Fibroblast of the aortic adventitia (primary cell): Measurements from ENCODE around the gene ZBTB16. TPM values are rescaled to one million over a fixed set of nuclear protein-coding genes. Genes with fewer than 3 reads are reported as not detected.

Source experiments
- DNase-seq: peaks from one replicate; pipeline ENCODE4 v3.0.0-alpha.2; 2010; ENCODE audit warnings: low read depth
- H3K4me3 ChIP-seq: 2 replicates; pipeline ENCODE4 v1.5.1; 2011; ENCODE audit warnings: low read depth, mild to moderate bottlenecking, control low read depth, low read length, moderate library complexity
- total RNA-seq: library from RNA; depleted of rRNA; stranded (reverse); fragments of >200 nt; gene quantifications from 2 replicates; pipeline ENCODE4 v1.2.3, GENCODE V29; 2012; ENCODE audit warnings: low replicate concordance
- TF ChIP-seq, protein P1 (sequence below): IDR thresholded peaks from 2 replicates; pipeline ENCODE4 v1.5.1; 2011; ENCODE audit warnings: mild to moderate bottlenecking, low read length, control low read depth, inconsistent platforms; ENCODE audit not compliant: insufficient read depth

The ZBTB16 gene
- total RNA-seq, 1 donor: 0.27 TPM

DNA sequence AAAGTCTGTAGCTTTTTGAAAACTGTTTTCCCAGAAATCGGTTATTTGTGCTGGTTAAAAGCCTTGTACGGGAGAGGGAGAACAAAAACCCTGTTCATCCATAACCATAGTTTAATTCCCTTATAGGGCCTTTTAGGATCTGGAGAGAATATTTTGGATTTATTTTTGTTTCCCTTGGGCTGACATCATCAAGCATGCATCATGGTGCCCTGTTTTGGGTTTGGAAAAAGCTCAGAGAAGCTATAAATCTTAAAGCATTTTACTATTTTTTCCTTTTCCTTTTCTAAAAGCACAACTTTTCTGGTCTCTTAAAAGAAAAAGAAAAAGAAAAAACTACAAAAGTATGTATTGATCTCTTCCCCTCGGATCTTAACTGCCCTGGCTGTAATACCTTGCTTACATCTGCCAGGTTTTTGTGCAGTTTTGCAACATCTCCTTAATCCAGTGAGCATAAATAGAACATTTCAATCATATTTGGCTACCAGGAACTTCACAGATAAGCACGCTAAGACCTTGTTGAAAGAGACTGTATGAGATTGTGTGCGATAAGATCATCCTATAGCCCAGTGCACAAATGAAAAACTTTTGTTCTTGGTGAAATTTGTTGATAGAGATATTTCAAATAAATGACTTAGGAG, 88.0 kb downstream of the ZBTB16 start:
- DNase-seq: peak; percentile 23
- TF ChIP-seq, protein P1, sequence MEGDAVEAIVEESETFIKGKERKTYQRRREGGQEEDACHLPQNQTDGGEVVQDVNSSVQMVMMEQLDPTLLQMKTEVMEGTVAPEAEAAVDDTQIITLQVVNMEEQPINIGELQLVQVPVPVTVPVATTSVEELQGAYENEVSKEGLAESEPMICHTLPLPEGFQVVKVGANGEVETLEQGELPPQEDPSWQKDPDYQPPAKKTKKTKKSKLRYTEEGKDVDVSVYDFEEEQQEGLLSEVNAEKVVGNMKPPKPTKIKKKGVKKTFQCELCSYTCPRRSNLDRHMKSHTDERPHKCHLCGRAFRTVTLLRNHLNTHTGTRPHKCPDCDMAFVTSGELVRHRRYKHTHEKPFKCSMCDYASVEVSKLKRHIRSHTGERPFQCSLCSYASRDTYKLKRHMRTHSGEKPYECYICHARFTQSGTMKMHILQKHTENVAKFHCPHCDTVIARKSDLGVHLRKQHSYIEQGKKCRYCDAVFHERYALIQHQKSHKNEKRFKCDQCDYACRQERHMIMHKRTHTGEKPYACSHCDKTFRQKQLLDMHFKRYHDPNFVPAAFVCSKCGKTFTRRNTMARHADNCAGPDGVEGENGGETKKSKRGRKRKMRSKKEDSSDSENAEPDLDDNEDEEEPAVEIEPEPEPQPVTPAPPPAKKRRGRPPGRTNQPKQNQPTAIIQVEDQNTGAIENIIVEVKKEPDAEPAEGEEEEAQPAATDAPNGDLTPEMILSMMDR: no peak
- no peak overlapping the region for H3K4me3 ChIP-seq

DNA sequence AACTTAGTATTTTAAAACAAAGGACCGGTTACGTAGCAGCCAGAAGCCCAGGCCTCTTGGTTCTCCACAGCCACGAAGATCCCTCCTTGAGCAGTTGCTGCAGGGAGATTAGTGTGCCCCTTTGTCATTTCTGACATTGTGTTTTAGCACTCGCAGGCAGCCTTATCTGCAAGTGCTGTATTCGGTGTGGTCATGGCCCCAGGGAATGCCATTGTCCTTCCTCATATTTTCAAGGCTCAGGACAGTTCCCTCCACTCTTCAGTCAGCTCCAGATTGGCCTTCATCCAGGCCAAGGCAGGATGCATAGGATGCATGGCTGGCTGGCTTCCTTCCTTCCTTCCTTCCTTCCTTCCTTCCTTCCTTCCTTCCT, 88.5 kb downstream of the ZBTB16 start:
- H3K4me3 ChIP-seq: no peak overlapping the region
- TF ChIP-seq, protein P1: no peak
- no peak for DNase-seq

GRCh38 chr11:114149689-114150407, 90.3 kb downstream of the ZBTB16 start:
- H3K4me3 ChIP-seq: no peak overlapping the region
- DNase-seq: no peak
- TF ChIP-seq, protein P1: no peak

- no peak overlapping the region for H3K4me3 ChIP-seq
- DNase-seq: no peak
- TF ChIP-seq, protein P1: no peak
Observed at GRCh38 chr11:114150671-114151070, 91.2 kb downstream of the ZBTB16 start.

- no peak for DNase-seq
- no peak overlapping the region for H3K4me3 ChIP-seq
- TF ChIP-seq, protein P1: no peak
Observed at GRCh38 chr11:114151631-114152030, 92.1 kb downstream of the ZBTB16 start.

DNA sequence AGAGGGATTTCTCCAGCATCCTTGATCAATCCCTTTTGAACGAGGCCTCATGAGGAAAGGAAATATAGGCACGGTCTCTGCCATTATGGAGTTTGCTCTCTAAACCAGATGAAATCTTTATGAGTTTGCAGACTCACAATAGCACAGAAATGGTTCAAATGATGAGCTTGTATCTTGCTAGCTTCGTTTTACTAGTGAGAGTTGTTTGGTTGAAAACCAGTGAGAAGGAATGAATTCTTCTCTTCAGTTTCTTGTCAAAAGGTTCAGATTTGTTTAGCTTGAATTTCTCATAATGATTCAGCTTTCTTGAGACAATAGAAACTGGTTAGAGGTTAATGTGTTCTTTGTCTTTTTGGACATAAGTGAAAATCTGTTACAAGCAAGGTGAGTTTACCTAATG, 92.7 kb downstream of the ZBTB16 start:
- no peak overlapping the region for H3K4me3 ChIP-seq
- DNase-seq: no peak
- TF ChIP-seq, protein P1: no peak
